NK-92 treated with Interleukin-12 subunit alpha and Interleukin-12 subunit beta, amount 100 ng/mL, for 24 hours (cell line): ENCODE measurements around the gene RPL28.
"Not testable (repeated sequence)": the region's sequence is repeated elsewhere in the genome, so short reads cannot be mapped to it uniquely, and the experiment has no call there.

Experiments used
- DNase-seq: peaks from one replicate; lab custom pipeline; 2025; lab: John Stamatoyannopoulos, UW

The RPL28 gene

GRCh38 chr19:55392820-55393761, 7.4 kb downstream of the RPL28 start:
- no peak for DNase-seq

GRCh38 chr19:55398200-55398925, 12.6 kb downstream of the RPL28 start:
- DNase-seq: no peak

GRCh38 chr19:55400281-55401087, 14.8 kb downstream of the RPL28 start:
- DNase-seq: no peak

- not testable (repeated sequence) for DNase-seq
Measured at GRCh38 chr19:55401390-55401789, 15.7 kb downstream of the RPL28 start.

GRCh38 chr19:55402509-55402908, 16.8 kb downstream of the RPL28 start:
- no peak for DNase-seq

GRCh38 chr19:55405638-55406037, 19.9 kb downstream of the RPL28 start:
- DNase-seq: no peak

GRCh38 chr19:55406091-55406825, 20.5 kb downstream of the RPL28 start:
- no peak for DNase-seq

- DNase-seq: peak; percentile 61
Measured at GRCh38 chr19:55406826-55407549, 21.3 kb downstream of the RPL28 start.

- DNase-seq: not testable (repeated sequence)
Measured at GRCh38 chr19:55407550-55407799, 21.7 kb downstream of the RPL28 start, which contains the start of gene UBE2S. Gene UBE2S, minus strand, starts transcription at chr19:55407788. Its CDS starts 199 bp downstream, at chr19:55407589.

- DNase-seq: peak; percentile 98
Measured at GRCh38 chr19:55407800-55408532, 22.2 kb downstream of the RPL28 start.

GRCh38 chr19:55408533-55408872, 22.8 kb downstream of the RPL28 start:
- no peak for DNase-seq

- DNase-seq: not testable (repeated sequence)
Measured at GRCh38 chr19:55409179-55409578, 23.4 kb downstream of the RPL28 start.

- DNase-seq: no peak
Measured at GRCh38 chr19:55410168-55410567, 24.4 kb downstream of the RPL28 start.

- peak; percentile 19 for DNase-seq
Measured at GRCh38 chr19:55418185-55418584, 32.5 kb downstream of the RPL28 start.

- DNase-seq: no peak
Measured at GRCh38 chr19:55419103-55419502, 33.4 kb downstream of the RPL28 start.

- DNase-seq: no peak
Measured at GRCh38 chr19:55419624-55420236, 34.0 kb downstream of the RPL28 start.

- DNase-seq: not testable (repeated sequence)
Measured at GRCh38 chr19:55421281-55421680, 35.5 kb downstream of the RPL28 start.

- no peak for DNase-seq
Measured at GRCh38 chr19:55423225-55424005, 37.7 kb downstream of the RPL28 start.

GRCh38 chr19:55424518-55424917, 38.8 kb downstream of the RPL28 start:
- no peak for DNase-seq
